Natural killer cell (primary cell): Measurements from ENCODE around the gene ARHGEF4. TPM values are rescaled to one million over a fixed set of nuclear protein-coding genes. Genes with fewer than 3 reads are reported as not detected.

ENCODE experiments used
- ATAC-seq, 3 donors: fragments of 150-1000 bp in 2 of 3; fragments of 200-7000 bp in 1 of 3; cut with Tn5 transposase; 1 replicate in 1 of 3; 2 replicates in 2 of 3; pipeline ENCODE4 v1.10.0; 2021; ENCODE audit warnings: mild to moderate bottlenecking in 2 of 3, moderate library complexity in 2 of 3
- DNase-seq, 2 donors: peaks; one replicate each; pipeline versions ENCODE4 v3.0.0 to v3.0.0-alpha.2; 2013 to 2021; ENCODE audit warnings: mixed read lengths in 1 of 2
- H3K27ac ChIP-seq: one replicate; pipeline ENCODE4 v1.5.1; 2013; ENCODE audit warnings: mild to moderate bottlenecking, low read length
- H3K27me3 ChIP-seq: one replicate; pipeline ENCODE4 v1.6.1; 2013; ENCODE audit warnings: low read length; ENCODE audit not compliant: control insufficient read depth, insufficient read depth
- H3K36me3 ChIP-seq: one replicate; pipeline ENCODE4 v1.6.1; 2013; ENCODE audit warnings: low read length; ENCODE audit not compliant: control insufficient read depth, insufficient read depth
- H3K4me1 ChIP-seq: one replicate; pipeline ENCODE4 v1.6.1; 2013; ENCODE audit warnings: low read length; ENCODE audit not compliant: control insufficient read depth, insufficient read depth
- H3K4me3 ChIP-seq: one replicate; pipeline ENCODE4 v1.5.1; 2013; ENCODE audit warnings: low read length
- H3K9me3 ChIP-seq: one replicate; pipeline ENCODE4 v1.6.1; 2013; ENCODE audit warnings: low read length; ENCODE audit not compliant: control insufficient read depth, insufficient read depth
- H3K27ac Mint-ChIP-seq, 2 donors: one replicate each; pipeline ENCODE4 v1.8.0; 2022; ENCODE audit warnings: mild to moderate bottlenecking in 2 of 2, mixed read lengths in 2 of 2, moderate library complexity in 1 of 2
- H3K27me3 Mint-ChIP-seq, 2 donors: one replicate each; pipeline ENCODE4 v1.8.0; 2022; ENCODE audit warnings: low read depth in 2 of 2, mixed read lengths in 2 of 2
- H3K36me3 Mint-ChIP-seq: one replicate; pipeline ENCODE4 v1.8.0; 2022; ENCODE audit warnings: mixed read lengths
- H3K4me1 Mint-ChIP-seq, 2 donors: one replicate each; pipeline ENCODE4 v1.8.0; 2022; ENCODE audit warnings: mixed read lengths in 2 of 2
- H3K4me3 Mint-ChIP-seq: one replicate; pipeline ENCODE4 v1.8.0; 2022; ENCODE audit warnings: mild to moderate bottlenecking, moderate library complexity, mixed read lengths
- H3K9me3 Mint-ChIP-seq, 2 donors: one replicate each; pipeline ENCODE4 v1.8.0; 2022; ENCODE audit warnings: mixed read lengths in 2 of 2
- CTCF ChIP-seq: fragments of 200-600 bp; IDR thresholded peaks from one replicate; pipeline ENCODE4 v1.8.0; 2022; ENCODE audit warnings: antibody characterized with exemption
- WGBS: methylation state at CpG from one replicate; pipeline ENCODE4 v1.1.7; 2013; ENCODE audit warnings: missing lambda C conversion rate; ENCODE audit not compliant: insufficient coverage; 5-methylcytosine and 5-hydroxymethylcytosine counted together
- intact Hi-C: fragments of 100-400 bp; cut with micrococcal nuclease; formaldehyde crosslinking; loops from one replicate; pipeline ENCODE4 v1.14.2; 2022
- total RNA-seq, 4 donors: library from RNA; stranded (reverse); fragments of 120-200 nt in 1 of 4; gene quantifications; one replicate each; pipeline versions ENCODE4 v1.2.3 to v1.2.4, GENCODE V29; 2013 to 2022

The ARHGEF4 gene
- total RNA-seq, 3 donors from 2014 or later (not counting 1 experiment from before 2014, with no cell fraction given) = 0.11 TPM; not detected in 2

GRCh38 chr2:130920415-130921163, 83.9 kb downstream of the ARHGEF4 start:
- peak; percentile 85 for TF ChIP-seq CTCF
- ATAC-seq = peak in 2 of 3 donors; percentile 38 to 61
- H3K27me3 Mint-ChIP-seq = peaks cover 9 to 19% of the 10 kb centered on the region in 2 donors
- intact Hi-C loops = loop anchor here (1.0 kb wide), 1 partner anchor 122 kb away; no protein-coding TSS in a partner anchor
- H3K36me3 Mint-ChIP-seq = no peaks in the 10 kb centered on the region
- Histone ChIP-seq H3K4me1 (no peaks in the 10 kb centered on the region), H3K36me3 (no peaks in the 10 kb centered on the region), H3K27ac (no peak overlapping the region), H3K9me3 (no peaks in the 10 kb centered on the region), H3K27me3 (peaks cover 5% of the 10 kb centered on the region), H3K4me3 (no peak overlapping the region)
- 47% methylated on average over 4 of the region's 7 CpGs for WGBS
- H3K4me1 Mint-ChIP-seq = no peaks in the 10 kb centered on the region
- no peak overlapping the region for H3K27ac Mint-ChIP-seq
- peak; percentile 47 to 68 for DNase-seq
- H3K9me3 Mint-ChIP-seq = no peaks in the 10 kb centered on the region
- no peak overlapping the region for H3K4me3 Mint-ChIP-seq

- no peak overlapping the region for H3K27ac Mint-ChIP-seq
- 88% methylated on average over 8 of the region's 8 CpGs for WGBS
- intact Hi-C loops = no loop called here
- H3K4me1 ChIP-seq = no peaks in the 10 kb centered on the region
- H3K4me1 Mint-ChIP-seq = no peaks in the 10 kb centered on the region
- no peaks in the 10 kb centered on the region for H3K36me3 Mint-ChIP-seq
- peaks cover 5% of the 10 kb centered on the region for H3K27me3 ChIP-seq
- H3K9me3 Mint-ChIP-seq = no peaks in the 10 kb centered on the region
- DNase-seq (no peak), ATAC-seq (no peak)
- H3K9me3 ChIP-seq = no peaks in the 10 kb centered on the region
- no peak overlapping the region for H3K27ac ChIP-seq
- H3K27me3 Mint-ChIP-seq = peaks cover 9 to 24% of the 10 kb centered on the region in 2 donors
- no peak overlapping the region for H3K4me3 ChIP-seq
- H3K36me3 ChIP-seq = no peaks in the 10 kb centered on the region
- no peak overlapping the region for H3K4me3 Mint-ChIP-seq
- no peak for TF ChIP-seq CTCF
Measured at GRCh38 chr2:130921164-130921476, 84.4 kb downstream of the ARHGEF4 start.

- Mint-ChIP-seq H3K27me3 (peaks cover 12 to 26% of the 10 kb centered on the region in 2 donors), H3K4me1 (no peaks in the 10 kb centered on the region), H3K27ac (no peak overlapping the region), H3K9me3 (no peaks in the 10 kb centered on the region), H3K36me3 (no peaks in the 10 kb centered on the region), H3K4me3 (no peak overlapping the region)
- H3K4me1 ChIP-seq = no peaks in the 10 kb centered on the region
- H3K9me3 ChIP-seq = no peaks in the 10 kb centered on the region
- no peak overlapping the region for H3K27ac ChIP-seq
- no peak overlapping the region for H3K4me3 ChIP-seq
- 97% methylated on average over 2 of the region's 2 CpGs for WGBS
- no peak for TF ChIP-seq CTCF
- no peaks in the 10 kb centered on the region for H3K36me3 ChIP-seq
- intact Hi-C loops = no loop called here
- H3K27me3 ChIP-seq = no peaks in the 10 kb centered on the region
- ATAC-seq = no peak
- no peak for DNase-seq
Measured at GRCh38 chr2:130922417-130922816, 85.7 kb downstream of the ARHGEF4 start.

GRCh38 chr2:130928385-130928784, 91.7 kb downstream of the ARHGEF4 start:
- DNase-seq (no peak), ATAC-seq (no peak)
- Histone ChIP-seq H3K27me3 (no peaks in the 10 kb centered on the region), H3K4me1 (no peaks in the 10 kb centered on the region), H3K4me3 (no peak overlapping the region), H3K36me3 (no peaks in the 10 kb centered on the region), H3K27ac (no peak overlapping the region), H3K9me3 (no peaks in the 10 kb centered on the region)
- WGBS = 70% methylated on average over 4 of the region's 4 CpGs
- H3K4me3 Mint-ChIP-seq = no peak overlapping the region
- H3K36me3 Mint-ChIP-seq = no peaks in the 10 kb centered on the region
- no peak overlapping the region for H3K27ac Mint-ChIP-seq
- peaks cover 2 to 5% of the 10 kb centered on the region in 2 donors for H3K9me3 Mint-ChIP-seq
- intact Hi-C loops = no loop called here
- no peaks in the 10 kb centered on the region for H3K4me1 Mint-ChIP-seq
- peaks cover 22 to 62% of the 10 kb centered on the region in 2 donors for H3K27me3 Mint-ChIP-seq
- no peak for TF ChIP-seq CTCF
